HG02798 (cell line): Measurements from ENCODE around the gene HDAC4.

Source experiments
- ATAC-seq: cut with Tn5 transposase; IDR thresholded peaks from one replicate; pipeline ENCODE4 v1.9.1; 2021; ENCODE audit warnings: mild to moderate bottlenecking; ENCODE audit not compliant: unreplicated experiment, poor library complexity

The HDAC4 gene

DNA sequence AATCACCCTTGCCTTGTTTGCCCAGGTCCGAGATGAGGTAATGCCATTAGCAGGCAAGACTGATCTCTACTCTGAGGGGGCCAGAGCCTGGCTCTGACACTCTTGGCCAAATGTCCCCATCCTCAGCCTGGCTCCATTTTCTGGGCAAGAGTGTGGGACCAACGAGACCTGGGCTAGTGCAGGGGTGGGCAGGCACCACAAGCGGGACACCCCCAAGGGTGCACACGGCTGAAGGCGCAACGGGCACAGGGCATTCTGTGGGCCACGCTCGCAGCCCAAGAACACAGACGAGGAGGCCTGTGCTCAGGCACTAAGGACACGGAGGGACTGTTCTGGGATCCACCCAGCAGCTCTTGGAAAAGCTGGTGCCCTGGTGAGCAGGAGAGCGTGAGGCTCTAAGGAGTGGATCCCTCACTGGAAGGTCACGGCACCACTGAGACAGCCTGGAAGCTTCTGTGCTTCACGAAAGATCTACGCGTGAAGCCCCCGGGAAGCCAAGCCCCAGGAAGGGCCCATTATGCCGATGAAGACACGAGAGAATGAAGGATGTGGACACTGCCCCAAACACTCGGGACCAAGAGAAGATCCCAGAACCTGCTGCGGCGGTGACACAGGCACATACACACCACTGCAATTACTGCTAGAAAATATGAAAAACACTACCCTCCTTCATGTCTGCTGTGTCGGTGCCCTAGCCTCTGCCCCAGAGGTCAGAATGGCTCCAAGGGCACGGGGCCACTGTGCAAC lies 138.2 kb downstream of the HDAC4 start:
- no peak for ATAC-seq

DNA sequence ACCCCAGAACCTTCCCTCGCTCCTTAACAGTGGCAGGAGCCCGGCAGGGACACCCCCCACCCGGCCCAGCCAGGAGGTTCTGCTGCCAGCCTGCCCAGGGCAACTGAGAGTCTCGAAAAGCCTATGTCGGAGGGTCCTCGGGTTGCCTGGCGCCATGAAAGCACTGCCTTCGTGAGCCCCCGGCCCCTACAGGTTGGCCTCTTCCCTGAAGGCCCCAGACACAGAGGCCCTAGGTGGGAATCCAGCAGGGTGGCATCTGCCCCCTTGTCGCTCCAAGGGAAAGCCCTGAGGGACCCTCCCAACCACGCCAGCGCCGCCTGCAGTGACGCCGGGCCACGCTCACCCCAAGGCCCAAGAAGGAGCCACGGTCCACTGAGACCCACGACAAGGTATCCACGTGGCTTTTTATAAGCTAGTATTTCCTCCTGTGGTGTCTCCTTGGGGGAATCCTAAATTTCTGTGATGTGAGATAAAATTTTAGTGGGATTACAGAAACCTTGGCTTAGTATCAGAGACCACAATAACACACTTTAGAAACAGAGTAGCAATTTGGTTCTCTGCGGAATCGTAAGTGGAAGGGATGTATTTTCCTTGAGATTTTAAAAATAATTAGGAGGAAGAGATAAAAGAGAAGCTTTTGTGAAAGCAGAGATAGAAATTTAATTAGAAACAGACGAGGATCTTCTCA lies 138.9 kb downstream of the HDAC4 start:
- ATAC-seq: no peak

DNA sequence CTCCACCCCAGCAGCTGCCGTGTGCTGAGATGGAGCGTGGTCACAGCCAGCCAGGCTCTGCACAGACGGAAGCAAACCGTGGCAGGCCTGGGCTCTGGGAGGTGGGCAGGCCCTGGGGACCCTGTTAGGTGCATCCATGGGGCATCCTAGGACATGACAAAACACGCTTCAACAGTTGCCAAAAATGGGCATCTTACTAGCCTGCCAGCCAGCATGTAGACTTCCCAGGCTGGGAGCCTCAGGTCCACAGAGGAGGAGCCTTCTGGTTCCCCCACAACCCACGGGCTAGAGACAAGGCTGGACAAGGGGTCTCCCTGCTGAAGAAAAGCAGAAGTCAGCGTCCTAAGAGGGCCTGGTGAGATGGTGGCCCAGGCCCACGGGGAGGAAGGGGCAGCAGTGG lies 139.5 kb downstream of the HDAC4 start:
- no peak for ATAC-seq

DNA sequence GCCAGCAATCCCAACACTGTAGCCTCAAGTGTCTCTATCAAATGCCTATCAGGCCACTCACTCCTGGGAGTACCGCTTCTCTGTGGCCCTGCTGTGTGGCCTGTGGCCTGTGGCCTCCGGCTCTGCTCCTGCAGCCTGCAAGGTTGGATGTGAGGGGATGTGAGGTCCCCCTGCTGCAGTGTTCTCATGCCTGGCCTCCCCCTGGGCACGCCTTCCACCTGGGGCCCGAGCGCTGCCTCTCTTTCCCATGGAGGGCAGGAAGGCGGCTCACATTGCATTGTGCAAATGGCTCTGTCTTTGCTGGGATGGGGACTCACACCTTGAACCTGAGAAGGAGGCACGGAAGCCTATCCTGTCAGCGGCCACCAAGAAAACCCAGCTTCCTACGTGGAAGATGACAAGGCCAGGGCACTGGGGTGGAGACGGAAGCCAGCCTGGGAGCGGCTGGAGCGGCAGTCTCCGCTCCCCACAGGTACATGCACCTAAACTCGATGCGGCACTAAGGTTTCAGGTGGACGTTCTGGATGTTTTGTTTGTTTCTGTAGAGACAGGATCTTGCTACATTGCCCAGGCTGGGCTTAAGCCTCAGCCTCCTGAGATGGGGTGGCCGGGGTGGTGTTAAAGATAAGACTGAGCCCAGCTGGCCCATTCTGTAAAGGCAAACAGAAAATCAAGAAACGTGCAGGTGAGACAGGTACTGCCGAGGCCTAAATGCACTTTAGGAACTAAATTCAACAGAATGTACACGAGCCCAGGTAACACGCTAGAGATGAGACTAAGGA lies 140.1 kb downstream of the HDAC4 start:
- ATAC-seq: no peak

DNA sequence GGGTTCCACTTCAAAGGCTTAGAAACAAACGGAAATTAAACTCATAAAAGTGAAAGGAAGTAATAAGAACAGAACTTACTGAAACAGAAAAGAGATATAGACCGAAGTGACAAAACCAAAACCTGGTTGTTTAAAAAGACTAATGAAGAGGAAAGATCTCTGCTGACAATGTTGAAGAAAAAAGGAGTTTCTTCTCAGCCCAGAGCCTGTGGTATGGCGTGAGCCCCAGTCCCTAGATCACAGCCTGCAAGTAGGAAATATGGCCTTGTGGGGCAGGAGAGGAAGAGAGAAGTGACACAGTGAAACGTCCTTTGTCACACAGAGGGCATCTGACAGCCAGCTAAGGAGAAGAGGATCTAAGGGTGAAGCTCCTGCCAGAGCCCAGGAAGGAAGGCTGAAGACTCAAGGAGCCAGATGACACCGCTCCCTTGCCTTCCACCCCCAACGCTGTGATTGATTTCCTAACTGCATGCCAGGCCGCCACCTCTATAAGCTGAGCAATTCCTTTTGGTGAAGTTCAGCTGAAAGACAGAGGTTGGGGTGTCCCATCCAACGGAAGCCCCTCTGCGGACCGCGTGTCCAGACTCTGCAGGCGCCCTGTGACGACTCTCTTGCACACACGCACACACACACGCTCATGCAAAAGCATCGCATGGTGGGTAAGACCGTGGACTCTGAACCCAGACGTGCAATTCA lies 141.1 kb downstream of the HDAC4 start:
- no peak for ATAC-seq

DNA sequence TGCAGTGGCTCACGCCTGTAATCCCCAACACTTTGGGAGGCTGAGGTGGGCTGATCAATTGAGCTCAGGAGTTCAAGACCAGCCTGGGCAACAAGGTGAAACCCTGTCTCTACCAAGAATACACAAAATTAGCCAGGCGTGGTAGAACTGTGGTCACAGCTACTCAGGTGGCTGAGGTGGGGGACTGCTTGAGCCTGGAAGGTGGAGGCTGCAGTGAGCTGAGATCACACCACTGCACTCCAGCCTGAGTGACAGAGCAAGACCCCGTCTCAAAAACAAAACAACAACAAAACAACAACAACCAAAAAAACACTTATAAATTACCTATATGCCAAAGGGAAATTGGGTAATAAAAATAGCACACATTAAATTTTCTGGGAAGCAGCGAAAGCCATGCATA lies 141.6 kb downstream of the HDAC4 start:
- ATAC-seq: no peak

DNA sequence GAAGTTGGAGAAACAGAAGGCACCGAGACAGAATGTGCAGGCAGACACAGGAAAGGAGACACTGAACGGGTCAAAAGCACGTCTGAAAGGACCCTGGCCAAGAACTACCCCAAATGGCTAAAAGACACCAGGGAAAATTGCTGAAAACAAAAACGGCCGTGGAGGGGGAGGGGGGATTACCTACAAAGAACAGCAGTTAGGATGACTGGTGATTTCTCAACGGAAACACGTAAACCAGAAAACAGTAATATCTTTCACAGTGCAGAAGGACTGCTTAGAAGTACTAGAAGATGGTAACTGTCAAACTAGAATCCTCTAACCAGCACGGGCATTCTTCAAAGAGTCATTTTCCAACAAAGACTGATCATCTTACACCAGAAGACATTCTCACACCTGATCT lies 142.6 kb downstream of the HDAC4 start:
- ATAC-seq: no peak

DNA sequence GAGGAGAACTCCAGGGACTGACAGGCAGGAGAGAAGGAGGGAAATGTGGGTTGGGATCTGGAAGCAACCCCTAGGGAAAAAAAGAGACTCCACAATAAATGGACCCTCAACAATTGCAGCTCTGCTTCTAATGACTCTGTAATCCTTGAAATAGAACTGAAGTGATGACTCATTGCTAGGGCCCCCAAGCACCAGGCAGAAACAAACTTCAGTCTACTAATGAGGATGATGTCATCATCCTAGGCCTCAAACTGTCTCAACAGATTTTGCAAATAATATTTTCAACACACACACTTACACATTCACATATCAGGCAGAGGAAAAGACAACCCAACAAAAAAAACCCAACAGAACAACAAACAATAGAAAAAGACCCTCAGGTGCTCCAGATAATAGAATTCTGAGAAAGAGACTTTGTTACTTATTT lies 143.3 kb downstream of the HDAC4 start:
- ATAC-seq: no peak

DNA sequence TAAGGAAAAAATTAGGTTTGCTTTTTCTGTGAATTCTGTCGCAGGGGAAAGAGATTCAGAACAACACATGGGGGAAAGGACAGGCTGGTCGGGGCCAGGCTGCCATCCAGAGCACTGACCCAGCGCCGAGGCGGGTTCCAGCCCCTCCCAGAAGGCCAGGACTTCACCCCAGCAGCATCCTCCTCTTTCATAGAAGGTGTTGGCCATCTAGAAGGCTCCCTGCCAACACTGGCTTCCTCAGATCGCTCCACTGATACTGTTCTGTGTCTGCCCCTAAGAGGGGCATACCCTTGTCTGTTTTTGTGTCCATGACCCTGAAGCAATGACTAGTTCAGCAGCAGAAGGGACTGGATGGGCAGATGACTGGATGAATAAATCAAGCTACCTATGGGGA lies 144.5 kb downstream of the HDAC4 start:
- ATAC-seq: no peak

DNA sequence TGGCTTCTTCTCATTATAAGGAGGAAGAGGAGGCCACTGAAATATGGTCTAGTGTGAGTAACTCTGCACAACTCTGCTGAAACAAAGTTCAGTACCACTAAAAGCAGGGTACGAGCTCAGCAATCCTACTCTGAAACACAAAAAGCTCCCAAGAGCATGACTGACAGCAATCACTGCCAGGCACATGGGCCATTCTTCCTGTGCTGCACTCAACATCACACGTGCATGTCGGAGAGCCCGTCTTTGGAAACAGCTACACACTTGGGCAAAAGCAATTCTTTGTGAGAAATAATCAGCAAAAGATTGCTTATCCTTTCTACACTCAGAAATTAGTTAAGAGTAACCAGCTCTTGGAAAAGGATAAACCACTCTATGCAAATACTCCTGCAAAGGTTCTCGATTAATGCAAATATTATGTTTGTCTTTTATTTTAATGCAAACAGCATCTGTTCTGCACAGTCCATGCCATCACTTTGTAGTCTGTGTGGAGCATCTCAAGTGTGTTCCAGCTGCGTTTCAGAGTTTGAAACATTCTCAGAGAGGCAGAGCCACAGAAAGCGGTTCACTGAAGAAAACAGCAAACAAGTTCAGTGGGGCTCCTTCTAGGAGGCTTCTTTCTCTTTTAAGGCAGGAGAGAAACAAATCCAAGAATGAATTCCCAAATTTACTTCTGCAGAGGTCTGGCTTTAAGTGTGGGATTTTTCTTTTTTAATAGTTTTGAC lies 145.0 kb downstream of the HDAC4 start:
- ATAC-seq: no peak

DNA sequence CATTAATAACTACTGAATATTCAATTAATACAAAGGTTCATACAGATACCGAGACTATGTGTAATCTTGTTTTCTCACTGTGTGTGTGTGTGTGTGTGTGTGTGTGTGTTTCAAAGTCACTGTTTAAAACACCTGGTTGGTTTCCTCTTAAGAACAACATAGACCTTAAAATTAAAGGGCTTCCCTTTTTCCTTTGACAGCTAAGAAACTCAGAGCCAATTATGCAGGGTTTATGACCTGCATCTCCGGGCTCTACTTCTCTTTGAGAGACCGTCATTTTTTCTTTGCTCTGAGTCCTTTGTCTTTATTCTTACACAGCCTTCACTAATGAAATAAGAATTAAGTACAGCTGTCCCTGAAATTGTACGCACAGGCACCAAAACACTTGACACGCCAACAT lies 145.6 kb downstream of the HDAC4 start:
- ATAC-seq: no peak

DNA sequence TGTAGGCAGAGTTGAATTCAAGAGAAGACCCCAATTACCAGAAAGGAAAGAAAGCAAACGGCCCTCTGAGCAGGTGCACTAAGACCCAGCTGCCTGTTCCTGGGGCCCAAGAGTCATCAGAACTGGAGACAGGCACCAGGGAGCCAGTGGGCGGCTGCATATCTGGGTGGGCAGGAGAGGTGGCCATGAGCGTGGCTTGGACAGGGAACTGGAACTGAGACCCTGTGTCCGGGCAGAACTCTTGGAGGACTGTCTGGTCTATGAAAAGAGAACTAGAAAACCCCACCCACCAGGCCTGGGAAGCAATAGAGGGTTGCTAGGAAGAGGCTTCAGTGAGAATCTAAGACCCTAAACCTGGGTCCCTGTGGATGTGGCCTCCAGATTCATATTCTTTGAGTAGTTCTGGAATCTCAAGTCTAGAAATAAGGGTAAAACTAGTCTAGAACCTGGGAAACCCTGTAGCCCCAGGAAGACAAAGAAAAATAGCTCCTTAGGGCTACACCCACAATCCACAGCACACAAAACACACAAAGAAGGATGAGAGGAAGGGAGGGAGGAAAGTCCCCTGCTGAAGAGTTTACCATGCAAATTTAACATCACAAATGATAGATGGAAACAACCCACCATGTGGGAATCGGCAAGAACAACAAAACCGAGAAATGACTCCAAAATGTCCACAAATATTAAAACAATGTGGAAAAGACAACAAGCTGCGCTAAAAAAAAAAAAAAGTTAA lies 147.0 kb downstream of the HDAC4 start:
- ATAC-seq: no peak

DNA sequence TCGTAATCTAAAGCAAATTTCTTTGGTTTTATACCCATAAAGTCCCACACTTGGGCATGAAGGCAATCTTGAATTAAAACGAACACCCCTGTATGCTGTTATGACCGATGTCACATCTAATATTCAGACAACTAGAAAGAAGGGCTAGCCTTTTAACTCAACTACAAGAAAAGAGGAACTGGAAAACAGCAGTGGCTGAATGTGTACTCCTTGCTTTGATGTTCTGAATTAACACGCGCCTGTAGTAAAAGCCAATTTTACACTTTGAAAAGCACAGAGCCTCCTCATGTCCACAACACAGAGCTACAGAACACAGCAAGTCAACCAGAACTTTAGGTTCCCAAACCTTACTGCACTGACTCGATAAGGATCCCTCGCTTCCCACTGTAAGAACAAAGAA lies 147.6 kb downstream of the HDAC4 start:
- peak; percentile 46 for ATAC-seq

DNA sequence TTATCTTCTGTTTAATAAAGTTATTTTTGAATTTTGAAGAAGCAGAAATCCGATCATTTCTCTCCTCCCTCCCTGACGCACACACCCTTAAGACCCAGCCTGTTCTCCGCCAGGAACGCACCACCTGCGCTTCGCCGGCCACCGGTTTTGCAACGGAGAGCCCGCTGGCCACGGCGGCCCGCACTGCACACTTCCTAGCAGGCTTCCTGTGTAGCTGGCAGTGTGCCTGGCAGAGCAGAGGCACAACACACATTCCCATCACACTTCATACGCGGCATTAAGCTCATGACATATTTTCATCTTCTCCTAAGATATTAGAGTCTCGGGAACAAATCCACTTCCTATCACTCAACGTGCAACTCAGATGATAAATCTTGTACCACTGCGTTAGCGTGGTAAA lies 148.0 kb downstream of the HDAC4 start:
- ATAC-seq: no peak

DNA sequence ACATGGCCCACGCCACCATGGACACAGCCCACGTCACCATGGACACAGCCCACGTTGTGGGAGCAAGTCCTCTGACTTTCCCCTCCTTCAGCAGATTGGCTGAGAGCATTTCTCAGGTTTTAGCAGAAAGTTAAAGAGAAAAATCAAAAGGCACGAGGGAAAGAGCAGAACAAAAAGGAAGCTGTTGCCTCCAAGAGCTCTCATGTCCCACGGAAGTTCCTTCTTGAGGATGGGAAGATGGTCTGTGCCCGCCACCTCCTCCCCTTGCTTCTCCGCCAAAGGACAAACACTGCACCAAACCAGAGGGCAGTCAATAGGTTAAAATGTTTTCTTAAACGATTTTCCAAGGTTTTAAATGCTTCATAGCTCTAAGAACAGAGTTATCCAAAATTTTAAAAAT lies 148.4 kb downstream of the HDAC4 start:
- ATAC-seq: no peak

DNA sequence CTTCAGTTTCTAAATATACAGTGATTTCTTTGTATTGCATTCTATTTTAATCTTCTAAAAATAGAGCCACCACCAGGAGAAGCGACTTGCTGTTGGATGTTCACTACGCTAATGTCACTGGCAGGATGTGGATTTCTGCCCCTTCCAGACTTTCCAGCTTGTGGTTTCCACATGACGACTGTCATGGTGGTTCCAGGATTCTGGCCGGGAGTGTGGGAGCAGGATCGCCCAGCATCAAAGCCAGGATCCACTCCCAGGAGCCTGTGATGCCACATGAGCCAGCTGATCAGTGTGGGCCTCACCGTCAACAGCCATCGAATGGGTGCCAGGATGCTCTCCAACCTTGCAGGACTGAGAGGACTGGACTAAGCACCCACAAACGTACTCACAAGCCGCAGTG lies 148.8 kb downstream of the HDAC4 start:
- no peak for ATAC-seq

DNA sequence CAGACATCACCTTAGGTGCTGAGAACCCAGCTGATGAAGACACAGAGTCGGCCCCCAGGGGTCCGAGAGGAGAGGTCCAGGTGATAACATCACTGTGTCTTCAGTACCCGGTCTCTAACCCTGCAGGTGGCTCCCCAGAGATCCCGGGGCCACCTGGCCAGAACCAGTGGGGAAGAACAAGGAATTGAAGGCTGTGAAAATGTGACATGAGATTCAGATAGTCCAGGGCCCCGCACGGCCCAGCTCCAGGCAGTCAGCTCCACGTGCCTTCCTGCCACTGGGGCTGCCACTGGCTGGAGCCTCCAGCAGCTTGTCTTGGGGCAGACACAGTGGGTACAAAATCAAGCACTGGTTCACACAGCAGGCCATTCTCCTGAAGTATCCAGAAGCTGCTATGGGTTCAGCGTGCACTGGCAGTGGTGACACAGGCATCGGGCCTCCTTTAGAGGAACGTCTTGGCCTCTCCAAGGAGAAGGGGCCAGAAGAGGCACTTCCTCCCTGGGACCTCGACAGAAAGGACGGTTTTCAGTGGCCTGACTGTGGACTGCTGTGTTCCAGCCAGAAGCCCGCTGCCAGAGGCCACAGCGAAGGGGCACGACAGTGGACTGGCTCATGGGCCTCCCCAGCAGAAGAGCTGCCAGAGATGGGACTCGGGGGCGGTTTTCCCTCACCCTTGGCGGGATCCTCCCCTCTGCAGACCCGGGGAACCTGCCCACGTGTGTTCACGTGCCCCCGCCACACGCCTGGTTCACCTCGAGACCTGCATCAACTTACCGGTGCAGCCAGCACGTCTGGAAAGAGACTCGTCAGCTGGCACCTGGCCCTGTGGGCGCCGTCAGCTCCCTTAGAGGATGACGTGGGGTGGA lies 150.4 kb downstream of the HDAC4 start:
- no peak for ATAC-seq

DNA sequence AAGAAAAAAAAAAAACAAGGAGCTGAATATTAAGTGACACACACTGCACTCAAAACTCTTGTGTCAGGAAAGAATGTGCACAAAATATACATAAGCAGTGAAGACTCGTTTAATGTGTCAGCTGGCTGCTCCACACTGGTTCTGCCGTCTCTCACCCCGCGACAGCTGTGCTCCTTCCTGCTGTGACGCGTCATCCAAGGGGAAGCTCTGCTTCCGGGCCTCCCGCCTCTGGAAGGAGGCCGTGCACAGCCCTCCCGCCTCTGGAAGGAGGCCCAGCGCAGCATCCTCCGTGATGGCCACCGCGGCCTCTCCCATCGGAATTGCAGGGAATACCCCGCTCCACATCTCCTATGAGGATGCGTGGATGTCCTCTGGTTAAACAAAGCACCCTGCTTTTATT lies 151.0 kb downstream of the HDAC4 start:
- no peak for ATAC-seq

DNA sequence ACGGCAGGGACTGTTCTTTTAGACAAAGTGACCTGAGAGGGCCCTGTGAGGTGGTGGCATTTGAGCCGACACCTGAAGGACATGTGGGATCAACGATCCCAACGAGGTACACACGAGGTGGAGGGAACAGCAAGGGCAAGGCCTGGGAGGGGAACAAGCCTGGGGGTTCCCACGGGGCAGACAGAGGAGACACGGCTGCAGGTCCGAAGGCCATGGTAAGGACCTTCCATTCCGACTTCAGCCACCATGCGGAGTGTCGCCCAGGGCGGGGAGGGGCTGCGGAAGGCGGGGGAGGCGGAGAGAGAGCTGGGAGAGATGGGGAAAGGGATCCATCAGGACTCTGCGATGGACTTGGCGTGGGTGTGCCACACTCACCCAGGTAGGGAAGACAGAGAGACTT lies 151.8 kb downstream of the HDAC4 start:
- ATAC-seq: no peak
